Ovary (tissue), 9 donors: Measurements from ENCODE around the gene SLC25A51. TPM values are rescaled to one million over a fixed set of nuclear protein-coding genes. Genes with fewer than 3 reads are reported as not detected.

Source experiments
- DNase-seq, 5 donors: peaks; one replicate each; pipeline ENCODE4 v3.0.0-alpha.2; 2019 to 2020
- H3K27ac ChIP-seq, 2 donors: fragments of 200-600 bp; one replicate each; pipeline versions ENCODE4 v1.5.1 to v1.8.0; 2019 to 2022
- H3K27me3 ChIP-seq: fragments of 200-600 bp; one replicate; pipeline ENCODE4 v1.8.0; 2022
- H3K36me3 ChIP-seq: fragments of 200-600 bp; sonication (generic); one replicate; pipeline ENCODE4 v1.5.1; 2019
- H3K4me1 ChIP-seq: one replicate; pipeline ENCODE4 v1.8.1; 2013; ENCODE audit warnings: mild to moderate bottlenecking, moderate library complexity; ENCODE audit not compliant: insufficient read depth
- H3K4me3 ChIP-seq: fragments of 200-600 bp; sonication (generic); one replicate; pipeline ENCODE4 v1.5.1; 2017
- H3K9me3 ChIP-seq, 2 donors: fragments of 200-600 bp in 1 of 2; sonication (generic) in 1 of 2; one replicate each; pipeline versions ENCODE4 v1.5.1 to v1.8.1; 2013 to 2019; ENCODE audit warnings: mild to moderate bottlenecking in 1 of 2, moderate library complexity in 1 of 2
- CTCF ChIP-seq, 3 donors: fragments of 450-650 bp in 2 of 3; fragments of 200-600 bp in 1 of 3; IDR thresholded peaks; one replicate each; pipeline versions ENCODE4 v1.5.1 to v1.8.0; 2016 to 2022; ENCODE audit warnings: antibody characterized with exemption in 3 of 3, mild to moderate bottlenecking in 1 of 3
- EP300 ChIP-seq: sonication (generic); formaldehyde crosslinking; IDR thresholded peaks from one replicate; pipeline ENCODE4 v1.6.1; 2017; ENCODE audit warnings: antibody characterized with exemption
- POLR2A ChIP-seq: fragments of 450-650 bp; IDR thresholded peaks from one replicate; pipeline ENCODE4 v1.6.1; 2017; ENCODE audit warnings: antibody characterized with exemption, mild to moderate bottlenecking, moderate library complexity
- WGBS, 3 donors: extraction: QIAGEN DNeasy Blood & Tissue Kit in 1 of 3; methylation state at CpG; one replicate each; pipeline versions ENCODE4 v1.1.5 to v1.1.7; 2013 to 2017; 5-methylcytosine and 5-hydroxymethylcytosine counted together
- intact Hi-C, 4 donors: fragments of 100-400 bp; cut with DNase I; formaldehyde crosslinking; loops; one replicate each; pipeline versions ENCODE4 v1.11.0 to v1.15.1; 2022 to 2023
- polyA plus RNA-seq, 2 donors: library from polyadenylated mRNA; stranded (reverse); fragments of 200-250 nt in 1 of 2; fragments of 350-450 nt in 1 of 2; fragmentation: Illumina TruSeq in 1 of 2; extraction: RNeasy Lipid Tissue Mini Kit (QIAGEN cat#74804) in 1 of 2; gene quantifications; one replicate each; pipeline ENCODE4 v1.2.3, GENCODE V29; 2013 to 2014
- total RNA-seq, 7 donors: library from RNA; depleted of rRNA in 2 of 7; stranded (reverse); fragments of >200 nt in 2 of 7; fragmentation: NEBNext Ultra II Directional in 3 of 7; extraction: Animal tissue kit (Norgen Biotek cat#: 25700) in 3 of 7; gene quantifications; one replicate each; pipeline versions ENCODE4 v1.1.0 to v1.2.4, GENCODE V29; 2016 to 2023
- donor health status: DM: no; HTN: no; CAD: no; lungs with moderate emphysema.
- donor health status: DM: no; HTN: no; CAD: no.
- donor health status: Bipolar disorder and iron deficiency.
- donor health status: DM: yes; HTN: yes; CAD: no.
- donor health status: DM: no; HTN: no; CAD: no.
- donor health status: DM: yes; HTN: yes; CAD: no.

Gene SLC25A51
- total and polyA plus RNA-seq, 9 donors, result 5.1 to 24.1 (median 20.6) TPM

DNA sequence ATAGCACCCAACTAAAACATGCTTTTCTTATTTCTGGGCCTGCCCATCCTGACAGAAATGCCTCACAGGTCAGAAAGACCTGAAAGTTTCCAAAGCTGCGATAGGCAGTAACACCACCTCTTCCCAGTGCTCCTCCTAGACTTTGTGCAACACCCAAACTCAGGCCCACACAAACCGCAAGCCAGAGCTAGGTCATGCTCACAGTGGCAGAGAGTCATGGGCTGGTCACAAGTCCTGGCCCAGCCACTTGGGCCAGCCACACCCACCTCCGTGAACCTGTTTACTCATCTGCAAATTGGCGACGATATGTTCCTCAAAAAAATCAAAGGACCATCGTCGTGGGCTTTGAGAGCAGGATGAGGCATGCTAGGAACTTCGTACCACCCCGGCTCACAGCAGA, 44.0 kb upstream of the SLC25A51 start:
- Histone ChIP-seq H3K9me3 (no peaks in the 10 kb centered on the region), H3K27me3 (no peaks in the 10 kb centered on the region), H3K36me3 (no peaks in the 10 kb centered on the region), H3K4me3 (no peak overlapping the region), H3K4me1 (peaks cover 8% of the 10 kb centered on the region), H3K27ac (no peak overlapping the region)
- intact Hi-C loops, result loop anchor here in 1 of 4 donors (10.0 kb wide), 1 partner anchor 117 kb away; the partner anchor contains the start of gene SHB
- TF ChIP-seq CTCF (IDR thresholded peaks at IDR 0.05) (no peak), POLR2A (no peak), EP300 (no peak)
- WGBS, 3 donors, result 90 to 91% (median 91%) methylated on average over 9 of the region's 9 CpGs
- no peak for DNase-seq

GRCh38 chr9:37947471-37947870, 43.5 kb upstream of the SLC25A51 start:
- 82 to 93% (median 87%) methylated on average over 7 of the region's 7 CpGs for WGBS, 3 donors
- peaks cover 8% of the 10 kb centered on the region for H3K4me1 ChIP-seq
- no peak for DNase-seq
- intact Hi-C loops, result loop anchor here in 1 of 4 donors (10.0 kb wide), 1 partner anchor 117 kb away; the partner anchor contains the start of gene SHB
- H3K9me3 ChIP-seq, result no peaks in the 10 kb centered on the region
- no peak overlapping the region for H3K27ac ChIP-seq
- H3K4me3 ChIP-seq, result no peak overlapping the region
- TF ChIP-seq POLR2A (no peak), CTCF (IDR thresholded peaks at IDR 0.05) (no peak), EP300 (no peak)
- H3K36me3 ChIP-seq, result no peaks in the 10 kb centered on the region
- no peaks in the 10 kb centered on the region for H3K27me3 ChIP-seq

DNA sequence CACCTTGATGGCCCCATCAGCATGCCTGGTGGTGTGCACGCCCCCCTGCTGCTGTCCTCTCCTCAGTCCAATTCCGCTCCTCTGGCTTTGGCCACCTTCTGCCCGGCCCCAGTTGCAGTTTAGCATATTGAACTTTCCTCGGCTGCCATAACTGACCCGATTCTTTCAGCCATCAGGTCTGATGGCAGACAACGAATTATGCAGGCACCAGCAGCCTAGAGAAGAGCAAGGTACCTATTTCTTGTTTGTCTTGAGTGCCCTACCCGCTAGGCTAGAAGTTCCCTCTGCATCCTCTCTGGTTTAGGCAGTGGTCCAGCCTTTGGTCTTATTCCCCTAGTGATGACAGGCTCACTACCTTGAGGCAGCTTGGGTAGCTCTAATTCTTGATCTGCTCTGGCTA, 43.0 kb upstream of the SLC25A51 start:
- 93 to 95% (median 94%) methylated on average over 7 of the region's 7 CpGs for WGBS, 3 donors

GRCh38 chr9:37946041-37946440, 42.1 kb upstream of the SLC25A51 start:
- intact Hi-C loops, result loop anchor here in 1 of 4 donors (10.0 kb wide), 1 partner anchor 119 kb away; the partner anchor contains the start of gene SHB
- Histone ChIP-seq H3K36me3 (no peaks in the 10 kb centered on the region), H3K27me3 (no peaks in the 10 kb centered on the region), H3K9me3 (no peaks in the 10 kb centered on the region), H3K4me3 (no peak overlapping the region), H3K27ac (no peak overlapping the region), H3K4me1 (peaks cover 8% of the 10 kb centered on the region)
- no peak for DNase-seq
- TF ChIP-seq POLR2A (no peak), CTCF (IDR thresholded peaks at IDR 0.05) (no peak), EP300 (no peak)
- 92 to 97% (median 96%) methylated on average over 8 of the region's 8 CpGs for WGBS, 3 donors

More for the DNA sequence above, 43.0 kb upstream of the SLC25A51 start:
- DNase-seq, result no peak
- H3K4me3 ChIP-seq, result no peak overlapping the region
- no peak overlapping the region for H3K27ac ChIP-seq
- peaks cover 8% of the 10 kb centered on the region for H3K4me1 ChIP-seq
- intact Hi-C loops, result loop anchor here in 1 of 4 donors (10.0 kb wide), 1 partner anchor 118 kb away; the partner anchor contains the start of gene SHB
- H3K36me3 ChIP-seq, result no peaks in the 10 kb centered on the region
- H3K27me3 ChIP-seq, result no peaks in the 10 kb centered on the region
- no peaks in the 10 kb centered on the region for H3K9me3 ChIP-seq
- TF ChIP-seq EP300 (no peak), CTCF (IDR thresholded peaks at IDR 0.05) (no peak), POLR2A (no peak)
